Subcutaneous abdominal adipose tissue (tissue), 5 donors: Measurements from ENCODE around the gene INTS6.

Experiments used
- H3K27ac ChIP-seq: one replicate; pipeline ENCODE4 v1.7.0; 2013; ENCODE audit warnings: low read depth, mild to moderate bottlenecking, inconsistent platforms, low read length, moderate library complexity
- H3K27me3 ChIP-seq, 5 donors: one replicate each; pipeline ENCODE4 v1.7.0; 2013; ENCODE audit warnings: low read length in 5 of 5, inconsistent platforms in 1 of 5; ENCODE audit not compliant: control insufficient read depth in 5 of 5, insufficient read depth in 4 of 5
- H3K36me3 ChIP-seq, 5 donors: one replicate each; pipeline ENCODE4 v1.7.0; 2013; ENCODE audit warnings: low read length in 5 of 5; ENCODE audit not compliant: control insufficient read depth in 5 of 5, insufficient read depth in 5 of 5
- H3K4me1 ChIP-seq, 5 donors: one replicate each; pipeline ENCODE4 v1.7.0; 2013; ENCODE audit warnings: low read length in 5 of 5, mild to moderate bottlenecking in 3 of 5, moderate library complexity in 1 of 5; ENCODE audit not compliant: control insufficient read depth in 5 of 5, insufficient read depth in 5 of 5
- H3K4me3 ChIP-seq, 5 donors: one replicate each; pipeline ENCODE4 v1.7.0; 2013; ENCODE audit warnings: low read length in 5 of 5, low read depth in 1 of 5
- H3K9ac ChIP-seq, 5 donors: one replicate each; pipeline ENCODE4 v1.7.0; 2013; ENCODE audit warnings: low read length in 5 of 5, mild to moderate bottlenecking in 4 of 5, moderate library complexity in 3 of 5
- H3K9me3 ChIP-seq, 5 donors: one replicate each; pipeline ENCODE4 v1.7.0; 2013; ENCODE audit warnings: low read length in 5 of 5; ENCODE audit not compliant: control insufficient read depth in 5 of 5
- donor health status: healthy.
- donor health status: healthy.
- donor health status: healthy.
- donor health status: healthy.
- donor health status: healthy.

The INTS6 gene

GRCh38 chr13:51380269-51380668 is 72.6 kb downstream of the INTS6 start:
- no peaks in the 10 kb centered on the region for H3K27me3 ChIP-seq
- peaks cover 12 to 40% (median 32%) of the 10 kb centered on the region in 5 donors for H3K36me3 ChIP-seq
- H3K9ac ChIP-seq = no peak overlapping the region
- no peaks in the 10 kb centered on the region for H3K9me3 ChIP-seq
- H3K27ac ChIP-seq = no peak overlapping the region
- H3K4me1 ChIP-seq = no peaks in the 10 kb centered on the region
- no peak overlapping the region for H3K4me3 ChIP-seq

DNA sequence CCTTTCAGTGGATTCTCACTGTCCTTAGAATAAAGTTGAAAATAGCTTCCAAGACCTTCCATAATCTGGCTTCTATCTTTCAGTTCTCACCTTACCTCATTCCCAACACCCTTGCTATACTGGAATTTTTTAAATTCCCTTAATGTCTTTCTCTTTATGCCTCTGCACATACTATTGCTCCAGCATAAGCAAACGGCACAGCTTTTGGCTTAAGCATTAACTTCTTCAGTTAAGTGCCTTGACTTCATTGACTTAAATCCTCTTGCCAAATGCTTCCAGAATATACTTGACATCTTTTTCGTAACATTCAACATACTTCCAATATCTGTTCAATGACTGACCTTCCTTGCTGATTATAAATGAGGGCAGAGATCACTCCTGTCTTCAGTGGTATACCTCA is 79.4 kb downstream of the INTS6 start:
- H3K4me1 ChIP-seq = peaks cover 0 to 12% (median 6%) of the 10 kb centered on the region in 5 donors
- no peak overlapping the region for H3K9ac ChIP-seq
- H3K4me3 ChIP-seq = no peak overlapping the region
- no peaks in the 10 kb centered on the region for H3K27me3 ChIP-seq
- H3K9me3 ChIP-seq = no peaks in the 10 kb centered on the region
- H3K27ac ChIP-seq = no peak overlapping the region
- peaks cover 33 to 74% (median 51%) of the 10 kb centered on the region in 5 donors for H3K36me3 ChIP-seq

GRCh38 chr13:51371768-51372399 is 81.0 kb downstream of the INTS6 start:
- H3K9me3 ChIP-seq = no peaks in the 10 kb centered on the region
- H3K4me1 ChIP-seq = peaks cover 0 to 12% (median 6%) of the 10 kb centered on the region in 5 donors
- H3K4me3 ChIP-seq = no peak overlapping the region
- no peak overlapping the region for H3K27ac ChIP-seq
- no peaks in the 10 kb centered on the region for H3K27me3 ChIP-seq
- no peak overlapping the region for H3K9ac ChIP-seq
- H3K36me3 ChIP-seq = peaks cover 41 to 78% (median 49%) of the 10 kb centered on the region in 5 donors

DNA sequence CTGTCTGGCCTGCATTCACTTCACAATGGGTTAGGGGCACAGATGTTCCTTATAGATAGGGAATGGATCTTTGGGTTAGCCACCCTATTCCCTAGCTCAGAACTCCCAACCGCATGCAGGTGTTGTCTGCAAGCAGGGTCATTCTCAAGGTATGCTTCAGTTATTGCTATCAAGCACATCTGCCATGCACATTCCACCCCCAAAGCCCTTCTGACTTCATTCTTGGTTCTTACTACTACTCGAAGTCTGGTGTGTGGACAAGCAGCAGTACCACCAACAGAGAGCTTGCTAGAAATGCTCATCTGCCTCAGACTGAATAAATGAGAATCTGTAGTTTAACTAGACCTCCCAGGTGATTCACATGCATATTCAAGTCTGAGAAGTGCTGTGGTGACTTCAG is 82.0 kb downstream of the INTS6 start:
- Histone ChIP-seq H3K4me3 (no peak overlapping the region), H3K27ac (no peak overlapping the region), H3K4me1 (peaks cover 0 to 12% (median 6%) of the 10 kb centered on the region in 5 donors), H3K27me3 (no peaks in the 10 kb centered on the region), H3K9ac (no peak overlapping the region), H3K9me3 (no peaks in the 10 kb centered on the region), H3K36me3 (peaks cover 35 to 74% (median 47%) of the 10 kb centered on the region in 5 donors)

- Histone ChIP-seq H3K36me3 (peaks cover 34 to 68% (median 51%) of the 10 kb centered on the region in 5 donors), H3K9ac (no peak overlapping the region), H3K4me3 (no peak overlapping the region), H3K4me1 (peaks cover 0 to 12% (median 6%) of the 10 kb centered on the region in 5 donors), H3K27me3 (no peaks in the 10 kb centered on the region), H3K9me3 (no peaks in the 10 kb centered on the region), H3K27ac (no peak overlapping the region)
Measured at GRCh38 chr13:51370116-51370515, 82.7 kb downstream of the INTS6 start.

DNA sequence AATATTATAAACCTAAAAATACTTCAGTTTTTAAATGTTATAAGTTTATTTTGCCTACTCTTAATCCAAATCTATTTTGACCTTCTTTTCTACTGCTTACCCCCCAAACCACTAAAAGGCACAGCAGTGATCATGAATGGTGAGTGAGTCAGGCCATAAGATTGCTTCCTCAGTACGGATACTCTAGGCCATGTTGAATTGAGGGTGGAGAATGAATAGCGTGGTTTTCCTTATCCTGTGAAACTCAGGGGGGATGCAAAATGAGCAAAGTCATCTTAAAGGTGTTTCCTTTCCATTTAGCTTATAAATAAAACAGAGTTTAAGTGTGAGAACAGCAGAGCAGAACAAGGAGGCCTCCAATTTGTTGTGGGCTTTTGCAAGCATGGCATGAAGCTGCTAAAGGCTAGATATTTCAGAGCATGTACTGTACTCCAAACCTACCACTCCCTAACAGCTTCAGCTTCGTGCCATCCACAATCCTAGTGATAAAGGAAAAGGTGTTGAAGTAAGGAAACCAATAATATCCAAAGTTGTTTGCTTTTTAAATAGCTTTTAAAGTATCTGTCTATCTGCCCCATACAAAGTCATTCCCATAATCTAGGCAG is 88.3 kb downstream of the INTS6 start:
- Histone ChIP-seq H3K36me3 (peaks cover 21 to 47% (median 39%) of the 10 kb centered on the region in 5 donors), H3K4me3 (no peak overlapping the region), H3K9ac (no peak overlapping the region), H3K27me3 (no peaks in the 10 kb centered on the region), H3K4me1 (no peaks in the 10 kb centered on the region), H3K27ac (no peak overlapping the region), H3K9me3 (no peaks in the 10 kb centered on the region)

- Histone ChIP-seq H3K4me3 (no peak overlapping the region), H3K27me3 (no peaks in the 10 kb centered on the region), H3K9ac (no peak overlapping the region), H3K4me1 (no peaks in the 10 kb centered on the region), H3K36me3 (peaks cover 14 to 42% (median 33%) of the 10 kb centered on the region in 5 donors), H3K9me3 (no peaks in the 10 kb centered on the region), H3K27ac (no peak overlapping the region)
Measured at GRCh38 chr13:51363625-51364024, 89.2 kb downstream of the INTS6 start.

- no peak overlapping the region for H3K4me3 ChIP-seq
- H3K27ac ChIP-seq = no peak overlapping the region
- H3K4me1 ChIP-seq = no peaks in the 10 kb centered on the region
- H3K27me3 ChIP-seq = no peaks in the 10 kb centered on the region
- H3K9ac ChIP-seq = no peak overlapping the region
- no peaks in the 10 kb centered on the region for H3K9me3 ChIP-seq
- peaks cover 8 to 25% (median 17%) of the 10 kb centered on the region in 5 donors for H3K36me3 ChIP-seq
Measured at GRCh38 chr13:51361106-51361505, 91.7 kb downstream of the INTS6 start.

- no peak overlapping the region for H3K4me3 ChIP-seq
- H3K9ac ChIP-seq = no peak overlapping the region
- no peaks in the 10 kb centered on the region for H3K27me3 ChIP-seq
- H3K9me3 ChIP-seq = no peaks in the 10 kb centered on the region
- H3K27ac ChIP-seq = no peak overlapping the region
- H3K36me3 ChIP-seq = peaks cover 8 to 24% (median 17%) of the 10 kb centered on the region in 5 donors
- no peaks in the 10 kb centered on the region for H3K4me1 ChIP-seq
Measured at GRCh38 chr13:51360489-51360888, 92.3 kb downstream of the INTS6 start.

- Histone ChIP-seq H3K36me3 (peaks cover 3 to 14% (median 9%) of the 10 kb centered on the region in 5 donors), H3K27me3 (no peaks in the 10 kb centered on the region), H3K9me3 (no peaks in the 10 kb centered on the region), H3K4me3 (no peak overlapping the region), H3K9ac (no peak overlapping the region), H3K27ac (no peak overlapping the region), H3K4me1 (no peaks in the 10 kb centered on the region)
Measured at GRCh38 chr13:51359352-51359751, 93.5 kb downstream of the INTS6 start.
